Glutamatergic neuron (in vitro differentiated cells): ENCODE data around the gene LIF. TPM values are rescaled to one million over a fixed set of nuclear protein-coding genes. Genes with fewer than 3 reads are reported as not detected.

Experiments used
- DNase-seq: peaks from one replicate; pipeline ENCODE4 v3.0.0; 2022
- H3K27ac Mint-ChIP-seq: one replicate; pipeline ENCODE4 v1.8.0; 2020; ENCODE audit warnings: mild to moderate bottlenecking, mixed read lengths, inconsistent platforms; ENCODE audit not compliant: unreplicated experiment
- H3K27me3 Mint-ChIP-seq: one replicate; pipeline ENCODE4 v1.8.0; 2020; ENCODE audit warnings: mild to moderate bottlenecking, moderate library complexity, mixed read lengths, inconsistent platforms; ENCODE audit not compliant: unreplicated experiment
- H3K36me3 Mint-ChIP-seq: one replicate; pipeline ENCODE4 v1.8.0; 2020; ENCODE audit warnings: mild to moderate bottlenecking, mixed read lengths, inconsistent platforms; ENCODE audit not compliant: unreplicated experiment
- H3K4me1 Mint-ChIP-seq: one replicate; pipeline ENCODE4 v1.8.0; 2020; ENCODE audit warnings: mild to moderate bottlenecking, low read depth, mixed read lengths, inconsistent platforms; ENCODE audit not compliant: unreplicated experiment
- H3K4me3 Mint-ChIP-seq: one replicate; pipeline ENCODE4 v1.8.0; 2020; ENCODE audit warnings: mild to moderate bottlenecking, mixed read lengths, inconsistent platforms; ENCODE audit not compliant: unreplicated experiment
- H3K9me3 Mint-ChIP-seq: one replicate; pipeline ENCODE4 v1.8.0; 2020; ENCODE audit warnings: mild to moderate bottlenecking, moderate library complexity, mixed read lengths, inconsistent platforms; ENCODE audit not compliant: unreplicated experiment
- total RNA-seq: library from RNA; stranded (reverse); fragmentation: NEBNext Ultra II Directional; extraction: Animal tissue kit (Norgen Biotek cat#: 25700); gene quantifications from one replicate; pipeline ENCODE4 v1.2.1, GENCODE V29; 2021; ENCODE audit not compliant: unreplicated experiment
- TF ChIP-seq, protein P1 (sequence below): fragments of 200-600 bp; sonication (generic); IDR thresholded peaks from one replicate; pipeline ENCODE4 v1.5.0; 2021; ENCODE audit not compliant: partially characterized antibody, unreplicated experiment

The LIF gene
- total RNA-seq, 1 donor from 2014 or later: 0.29 TPM

GRCh38 chr22:30244066-30244465, 2.5 kb downstream of the LIF start:
- no peak for DNase-seq
- Mint-ChIP-seq H3K27me3 (peaks cover 10% of the 10 kb centered on the region), H3K9me3 (peaks cover 4% of the 10 kb centered on the region), H3K4me3 (no peak overlapping the region), H3K27ac (no peak overlapping the region), H3K4me1 (no peaks in the 10 kb centered on the region), H3K36me3 (no peaks in the 10 kb centered on the region)
- TF ChIP-seq, protein P1, sequence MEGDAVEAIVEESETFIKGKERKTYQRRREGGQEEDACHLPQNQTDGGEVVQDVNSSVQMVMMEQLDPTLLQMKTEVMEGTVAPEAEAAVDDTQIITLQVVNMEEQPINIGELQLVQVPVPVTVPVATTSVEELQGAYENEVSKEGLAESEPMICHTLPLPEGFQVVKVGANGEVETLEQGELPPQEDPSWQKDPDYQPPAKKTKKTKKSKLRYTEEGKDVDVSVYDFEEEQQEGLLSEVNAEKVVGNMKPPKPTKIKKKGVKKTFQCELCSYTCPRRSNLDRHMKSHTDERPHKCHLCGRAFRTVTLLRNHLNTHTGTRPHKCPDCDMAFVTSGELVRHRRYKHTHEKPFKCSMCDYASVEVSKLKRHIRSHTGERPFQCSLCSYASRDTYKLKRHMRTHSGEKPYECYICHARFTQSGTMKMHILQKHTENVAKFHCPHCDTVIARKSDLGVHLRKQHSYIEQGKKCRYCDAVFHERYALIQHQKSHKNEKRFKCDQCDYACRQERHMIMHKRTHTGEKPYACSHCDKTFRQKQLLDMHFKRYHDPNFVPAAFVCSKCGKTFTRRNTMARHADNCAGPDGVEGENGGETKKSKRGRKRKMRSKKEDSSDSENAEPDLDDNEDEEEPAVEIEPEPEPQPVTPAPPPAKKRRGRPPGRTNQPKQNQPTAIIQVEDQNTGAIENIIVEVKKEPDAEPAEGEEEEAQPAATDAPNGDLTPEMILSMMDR: no peak

DNA sequence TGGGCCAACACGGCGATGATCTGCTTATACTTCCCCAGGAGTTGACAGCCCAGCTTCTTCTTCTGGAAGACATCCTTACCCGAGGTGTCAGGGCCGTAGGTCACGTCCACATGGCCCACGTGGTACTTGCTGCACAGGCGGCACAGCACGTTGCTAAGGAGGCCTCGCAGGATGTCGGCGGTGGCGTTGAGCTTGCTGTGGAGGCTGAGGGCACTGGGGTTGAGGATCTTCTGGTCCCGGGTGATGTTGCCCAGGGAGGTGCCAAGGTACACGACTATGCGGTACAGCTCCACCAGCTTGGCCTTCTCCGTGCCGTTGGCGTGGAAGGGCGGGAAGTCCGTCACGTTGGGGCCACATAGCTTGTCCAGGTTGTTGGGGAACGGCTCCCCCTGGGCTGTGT, 2.9 kb downstream of the LIF start:
- no peak overlapping the region for H3K4me3 Mint-ChIP-seq
- TF ChIP-seq, protein P1: no peak
- H3K36me3 Mint-ChIP-seq: no peaks in the 10 kb centered on the region
- H3K27me3 Mint-ChIP-seq: peaks cover 10% of the 10 kb centered on the region
- H3K9me3 Mint-ChIP-seq: peaks cover 4% of the 10 kb centered on the region
- no peak overlapping the region for H3K27ac Mint-ChIP-seq
- H3K4me1 Mint-ChIP-seq: peaks cover 4% of the 10 kb centered on the region
- DNase-seq: no peak

GRCh38 chr22:30241576-30242371, 4.8 kb downstream of the LIF start:
- Mint-ChIP-seq H3K4me3 (no peak overlapping the region), H3K9me3 (no peaks in the 10 kb centered on the region), H3K27me3 (peaks cover 10% of the 10 kb centered on the region), H3K4me1 (peaks cover 6% of the 10 kb centered on the region), H3K27ac (no peak overlapping the region), H3K36me3 (no peaks in the 10 kb centered on the region)
- TF ChIP-seq, protein P1: no peak
- DNase-seq: no peak

- H3K4me3 Mint-ChIP-seq: no peak overlapping the region
- peaks cover 8% of the 10 kb centered on the region for H3K27me3 Mint-ChIP-seq
- no peaks in the 10 kb centered on the region for H3K36me3 Mint-ChIP-seq
- TF ChIP-seq, protein P1: no peak
- H3K27ac Mint-ChIP-seq: no peak overlapping the region
- no peaks in the 10 kb centered on the region for H3K9me3 Mint-ChIP-seq
- no peak for DNase-seq
- peaks cover 6% of the 10 kb centered on the region for H3K4me1 Mint-ChIP-seq
Measured at GRCh38 chr22:30240541-30241417, 5.8 kb downstream of the LIF start.
